CD4-positive, alpha-beta T cell treated with Interleukin-10 for 1 hour (primary cell): ENCODE results near the gene ZNF208.

Experiments used
- DNase-seq: peaks from one replicate; pipeline ENCODE4 v3.0.0-alpha.2; 2020

Gene ZNF208

GRCh38 chr19:21883516-21883915 lies 127.2 kb downstream of the ZNF208 start:
- DNase-seq = no peak
